ENCODE data around the gene GHRL. TPM values are rescaled to one million over a fixed set of nuclear protein-coding genes. Genes with fewer than 3 reads are reported as not detected.

GHRL gene
- total and polyA plus RNA-seq, 2 donors from 2014 or later = 0.73 to 1.2 TPM

DNA sequence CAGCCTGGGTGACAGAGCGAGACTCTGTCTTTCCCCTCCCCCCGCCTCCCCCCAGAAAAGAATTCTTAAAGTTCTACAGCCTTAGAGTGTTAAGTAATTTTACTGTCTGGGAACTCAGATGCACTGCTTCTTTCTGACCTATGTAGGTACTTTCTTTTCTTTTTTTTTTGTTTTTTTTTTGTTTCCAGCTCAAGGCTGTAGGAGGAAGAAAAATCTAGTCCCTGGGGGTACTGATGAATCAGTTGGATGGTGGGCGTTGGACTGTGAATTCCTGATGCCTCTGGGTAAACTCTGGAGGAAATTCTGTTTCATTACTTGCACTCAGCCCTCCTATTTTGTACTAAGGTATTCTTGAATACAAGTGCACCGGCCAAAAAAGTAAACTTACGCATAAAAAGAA lies 10.8 kb downstream of the GHRL start:
- FAIRE-seq = no peak
- H3K9ac ChIP-seq (ENCODE audit: low read length in 3 of 3) = no peak overlapping the region
- no peak overlapping the region for H3K4me3 ChIP-seq (ENCODE audit: low read length in 3 of 3)
- H3K4me1 ChIP-seq (ENCODE audit: control insufficient read depth in 2 of 3, insufficient read depth in 2 of 3, low read depth in 1 of 3, low read length in 3 of 3) = peaks cover 0 to 15% (median 0%) of the 10 kb centered on the region in 3 donors
- no peak for DNase-seq
- peaks cover 6 to 36% (median 27%) of the 10 kb centered on the region in 3 donors for H3K36me3 ChIP-seq (ENCODE audit: control insufficient read depth in 2 of 3, insufficient read depth in 3 of 3, low read length in 3 of 3)
- no peaks in the 10 kb centered on the region for H3K27me3 ChIP-seq (ENCODE audit: control insufficient read depth, insufficient read depth, low read length)
- H3K9me3 ChIP-seq (ENCODE audit: control insufficient read depth in 2 of 3, insufficient read depth in 1 of 3, low read length in 3 of 3) = no peaks in the 10 kb centered on the region
- no peak overlapping the region for H3K27ac ChIP-seq (ENCODE audit: low read depth in 2 of 2, low read length in 2 of 2)
- intact Hi-C loops (cut with DNase I) = no loop called here
- TF ChIP-seq, protein P1, sequence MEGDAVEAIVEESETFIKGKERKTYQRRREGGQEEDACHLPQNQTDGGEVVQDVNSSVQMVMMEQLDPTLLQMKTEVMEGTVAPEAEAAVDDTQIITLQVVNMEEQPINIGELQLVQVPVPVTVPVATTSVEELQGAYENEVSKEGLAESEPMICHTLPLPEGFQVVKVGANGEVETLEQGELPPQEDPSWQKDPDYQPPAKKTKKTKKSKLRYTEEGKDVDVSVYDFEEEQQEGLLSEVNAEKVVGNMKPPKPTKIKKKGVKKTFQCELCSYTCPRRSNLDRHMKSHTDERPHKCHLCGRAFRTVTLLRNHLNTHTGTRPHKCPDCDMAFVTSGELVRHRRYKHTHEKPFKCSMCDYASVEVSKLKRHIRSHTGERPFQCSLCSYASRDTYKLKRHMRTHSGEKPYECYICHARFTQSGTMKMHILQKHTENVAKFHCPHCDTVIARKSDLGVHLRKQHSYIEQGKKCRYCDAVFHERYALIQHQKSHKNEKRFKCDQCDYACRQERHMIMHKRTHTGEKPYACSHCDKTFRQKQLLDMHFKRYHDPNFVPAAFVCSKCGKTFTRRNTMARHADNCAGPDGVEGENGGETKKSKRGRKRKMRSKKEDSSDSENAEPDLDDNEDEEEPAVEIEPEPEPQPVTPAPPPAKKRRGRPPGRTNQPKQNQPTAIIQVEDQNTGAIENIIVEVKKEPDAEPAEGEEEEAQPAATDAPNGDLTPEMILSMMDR (IDR thresholded peaks at IDR 0.05; ENCODE audit: borderline replicate concordance, extremely low read depth, insufficient read depth) = no peak

DNA sequence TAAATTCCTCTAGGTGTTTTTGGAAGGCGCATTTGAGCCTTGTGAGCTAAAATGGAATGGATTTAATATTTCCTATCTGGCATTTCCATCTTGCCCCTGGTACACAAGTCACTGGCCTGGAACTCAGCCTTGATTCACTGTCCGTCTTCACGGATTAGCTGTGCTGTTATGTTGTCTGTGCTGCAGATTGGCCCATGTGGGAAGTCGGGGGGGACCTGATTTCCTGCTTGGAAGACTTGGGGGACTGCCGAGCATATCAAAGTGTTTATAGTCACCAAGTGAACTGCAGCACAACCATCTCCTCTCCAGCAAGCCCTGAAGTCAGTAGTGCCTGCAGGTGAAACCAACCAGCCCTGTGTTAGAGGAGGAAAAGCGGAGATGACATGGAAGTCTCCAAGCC lies 12.2 kb downstream of the GHRL start:
- TF ChIP-seq, protein P1 (IDR thresholded peaks at IDR 0.05; ENCODE audit: borderline replicate concordance, extremely low read depth, insufficient read depth) = no peak

DNA sequence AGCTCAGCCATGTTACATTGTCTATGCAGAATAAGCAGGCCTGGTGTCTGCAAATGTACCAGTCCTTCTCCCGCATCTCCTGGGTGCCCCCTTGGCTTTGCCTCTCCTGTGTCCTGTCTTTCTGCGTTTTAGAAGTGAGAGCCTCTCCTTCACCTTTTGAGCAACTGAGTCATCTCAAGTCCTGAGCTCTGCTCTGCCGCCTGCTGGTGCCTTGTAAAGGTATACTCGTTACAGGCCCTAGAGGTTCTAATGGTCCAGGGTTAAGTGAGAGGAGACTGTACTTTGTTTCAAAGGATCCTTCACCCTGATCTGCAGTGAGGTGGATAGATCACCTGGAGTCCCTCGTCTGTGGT lies 12.6 kb downstream of the GHRL start:
- H3K4me1 ChIP-seq (ENCODE audit: control insufficient read depth in 2 of 3, insufficient read depth in 2 of 3, low read depth in 1 of 3, low read length in 3 of 3) = peaks cover 0 to 9% (median 0%) of the 10 kb centered on the region in 3 donors
- TF ChIP-seq, protein P1 (IDR thresholded peaks at IDR 0.05; ENCODE audit: borderline replicate concordance, extremely low read depth, insufficient read depth) = no peak
- H3K9ac ChIP-seq (ENCODE audit: low read length in 3 of 3) = no peak overlapping the region
- H3K4me3 ChIP-seq (ENCODE audit: low read length in 3 of 3) = no peak overlapping the region
- H3K36me3 ChIP-seq (ENCODE audit: control insufficient read depth in 2 of 3, insufficient read depth in 3 of 3, low read length in 3 of 3) = peaks cover 6 to 38% (median 27%) of the 10 kb centered on the region in 3 donors
- DNase-seq = no peak
- FAIRE-seq = no peak
- H3K9me3 ChIP-seq (ENCODE audit: control insufficient read depth in 2 of 3, insufficient read depth in 1 of 3, low read length in 3 of 3) = no peaks in the 10 kb centered on the region
- intact Hi-C loops (cut with DNase I) = no loop called here
- no peak overlapping the region for H3K27ac ChIP-seq (ENCODE audit: low read depth in 2 of 2, low read length in 2 of 2)
- no peaks in the 10 kb centered on the region for H3K27me3 ChIP-seq (ENCODE audit: control insufficient read depth, insufficient read depth, low read length)

More for the DNA sequence above, 12.2 kb downstream of the GHRL start:
- peaks cover 6 to 38% (median 27%) of the 10 kb centered on the region in 3 donors for H3K36me3 ChIP-seq (ENCODE audit: control insufficient read depth in 2 of 3, insufficient read depth in 3 of 3, low read length in 3 of 3)
- no peaks in the 10 kb centered on the region for H3K27me3 ChIP-seq (ENCODE audit: control insufficient read depth, insufficient read depth, low read length)
- intact Hi-C loops (cut with DNase I) = no loop called here
- no peaks in the 10 kb centered on the region for H3K9me3 ChIP-seq (ENCODE audit: control insufficient read depth in 2 of 3, insufficient read depth in 1 of 3, low read length in 3 of 3)
- H3K27ac ChIP-seq (ENCODE audit: low read depth in 2 of 2, low read length in 2 of 2) = no peak overlapping the region
- peaks cover 0 to 9% (median 0%) of the 10 kb centered on the region in 3 donors for H3K4me1 ChIP-seq (ENCODE audit: control insufficient read depth in 2 of 3, insufficient read depth in 2 of 3, low read depth in 1 of 3, low read length in 3 of 3)
- H3K4me3 ChIP-seq (ENCODE audit: low read length in 3 of 3) = no peak overlapping the region
- FAIRE-seq (no peak), DNase-seq (no peak)
- no peak overlapping the region for H3K9ac ChIP-seq (ENCODE audit: low read length in 3 of 3)

All from kidney (tissue), 14 donors.